SK-N-SH treated with all-trans-retinoic acid at 6 μM for 48 hours (cell line): ENCODE measurements around the gene C2orf74.

Experiments used
- ARNTL ChIP-seq: fragments of 450-650 bp; formaldehyde crosslinking; IDR thresholded peaks from 2 replicates; pipeline ENCODE4 v1.5.0; 2020; ENCODE audit warnings: low read depth, mild to moderate bottlenecking, moderate library complexity, borderline replicate concordance
- BACH2 ChIP-seq: fragments of 250-450 bp; sonication (Bioruptor Pico); IDR thresholded peaks from 2 replicates; pipeline ENCODE4 v1.9.0; 2021; ENCODE audit warnings: mild to moderate bottlenecking, borderline replicate concordance
- GLIS3 ChIP-seq: fragments of 250-450 bp; sonication (Bioruptor Pico); IDR thresholded peaks from 2 replicates; pipeline ENCODE4 v1.5.0; 2020; ENCODE audit warnings: mild to moderate bottlenecking, moderate library complexity
- ZC3H10 ChIP-seq: fragments of 250-450 bp; sonication (Bioruptor Pico); IDR thresholded peaks from 2 replicates; pipeline ENCODE4 v1.5.1; 2021; ENCODE audit warnings: mild to moderate bottlenecking, moderate library complexity
- ZFP3 ChIP-seq: fragments of 250-450 bp; sonication (Bioruptor Pico); IDR thresholded peaks from 2 replicates; pipeline ENCODE4 v1.5.0; 2020; ENCODE audit warnings: mild to moderate bottlenecking, moderate library complexity
- ZNF70 ChIP-seq: fragments of 450-650 bp; formaldehyde crosslinking; IDR thresholded peaks from 2 replicates; pipeline ENCODE4 v1.5.0; 2020; ENCODE audit warnings: mild to moderate bottlenecking, moderate library complexity

DNA sequence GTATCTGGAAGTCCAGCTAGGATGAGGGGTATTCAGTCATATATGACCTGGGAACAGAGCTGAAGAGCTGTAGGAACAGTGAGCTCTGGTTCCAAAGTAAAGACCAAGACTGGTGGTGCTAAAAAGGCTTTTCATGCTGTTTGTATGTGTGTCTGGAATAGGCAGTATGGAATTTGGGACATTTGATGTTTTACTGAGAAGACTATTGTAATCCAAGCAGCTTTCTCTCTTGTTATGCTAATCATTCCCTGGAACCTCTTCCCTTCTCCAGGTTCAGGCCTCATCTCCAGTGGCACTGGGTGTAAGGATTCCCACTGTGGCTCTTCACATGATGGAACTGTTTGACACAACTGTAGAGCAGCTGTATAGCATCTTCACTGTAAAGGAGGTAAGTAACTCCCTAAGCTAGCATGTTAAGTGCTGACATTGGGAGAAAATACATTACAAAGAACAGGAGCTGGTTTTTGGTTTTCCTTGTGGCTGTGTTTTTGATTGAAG lies 23.3 kb downstream of the C2orf74 start:
- TF ChIP-seq ARNTL (CRISPR knock-in tag) (no peak), BACH2 (CRISPR knock-in tag) (no peak), ZC3H10 (CRISPR knock-in tag) (no peak), ZNF70 (CRISPR knock-in tag) (no peak), GLIS3 (CRISPR knock-in tag) (no peak), ZFP3 (CRISPR knock-in tag) (no peak)
